Measurements from ENCODE around the gene TLDC2.

The TLDC2 gene

GRCh38 chr20:36850759-36851158 lies 25.2 kb upstream of the TLDC2 start:
- no peak for DNase-seq (ENCODE audit: low spot score)

GRCh38 chr20:36851490-36851889 lies 24.4 kb upstream of the TLDC2 start:
- DNase-seq (ENCODE audit: low spot score), result no peak

GRCh38 chr20:36852187-36852586 lies 23.8 kb upstream of the TLDC2 start:
- no peak for DNase-seq (ENCODE audit: low spot score)

- no peak for DNase-seq (ENCODE audit: low spot score)
Measured at GRCh38 chr20:36854348-36855240, 21.3 kb upstream of the TLDC2 start.

GRCh38 chr20:36855241-36855657 lies 20.7 kb upstream of the TLDC2 start:
- no peak for DNase-seq (ENCODE audit: low spot score)

GRCh38 chr20:36856195-36856594 lies 19.7 kb upstream of the TLDC2 start:
- no peak for DNase-seq (ENCODE audit: low spot score)

- DNase-seq (ENCODE audit: low spot score), result peak; percentile 24
Measured at GRCh38 chr20:36856691-36857635, 19.0 kb upstream of the TLDC2 start.

- no peak for DNase-seq (ENCODE audit: low spot score)
Measured at GRCh38 chr20:36859282-36859555, 16.7 kb upstream of the TLDC2 start.

- DNase-seq (ENCODE audit: low spot score), result no peak
Measured at GRCh38 chr20:36859700-36860330, 16.1 kb upstream of the TLDC2 start.

- no peak for DNase-seq (ENCODE audit: low spot score)
Measured at GRCh38 chr20:36860339-36860738, 15.6 kb upstream of the TLDC2 start.

GRCh38 chr20:36860811-36861624 lies 14.9 kb upstream of the TLDC2 start:
- no peak for DNase-seq (ENCODE audit: low spot score)

- no peak for DNase-seq (ENCODE audit: low spot score)
Measured at GRCh38 chr20:36861625-36861874, 14.4 kb upstream of the TLDC2 start.

- DNase-seq (ENCODE audit: low spot score), result no peak
Measured at GRCh38 chr20:36861875-36862801, 13.8 kb upstream of the TLDC2 start.

GRCh38 chr20:36862857-36863668 lies 12.9 kb upstream of the TLDC2 start:
- DNase-seq (ENCODE audit: low spot score), result peak; percentile 6

GRCh38 chr20:36865076-36865860 lies 10.7 kb upstream of the TLDC2 start:
- no peak for DNase-seq (ENCODE audit: low spot score)

GRCh38 chr20:36865861-36866149 lies 10.1 kb upstream of the TLDC2 start:
- DNase-seq (ENCODE audit: low spot score), result no peak

GRCh38 chr20:36866164-36866563 lies 9.8 kb upstream of the TLDC2 start:
- DNase-seq (ENCODE audit: low spot score), result no peak

- DNase-seq (ENCODE audit: low spot score), result no peak
Measured at GRCh38 chr20:36866681-36867495, 9.1 kb upstream of the TLDC2 start.
